HEK293 (cell line): ENCODE measurements around the gene GTPBP4.

ENCODE experiments used
- CTCF ChIA-PET: fragments of 350-600 bp; formaldehyde crosslinking; extraction: SDS; loops from one replicate; lab custom pipeline; 2021; ENCODE audit warnings: antibody characterized with exemption; lab: Yijun Ruan, JAX
- POLR2A ChIA-PET: fragments of 300-600 bp; formaldehyde crosslinking; extraction: SDS; loops from one replicate; lab custom pipeline; 2020; ENCODE audit warnings: antibody characterized with exemption, inconsistent platforms; lab: Yijun Ruan, JAX
- H3K27ac ChIP-seq: fragments of 200-500 bp; sonication (Bioruptor generic); 2 replicates; pipeline ENCODE4 v1.5.1; 2014; ENCODE audit warnings: low read depth, low read length, control low read depth, inconsistent platforms; ENCODE audit errors: extremely low read depth
- H3K36me3 ChIP-seq, 2 experiments: fragments of 200-500 bp in 1 of 2; sonication (Bioruptor generic) in 1 of 2; 1 replicate in 1 of 2; 2 replicates in 1 of 2; pipeline ENCODE4 v1.5.1; 2014 to 2017; ENCODE audit warnings: inconsistent platforms in 2 of 2, low read length in 2 of 2; ENCODE audit not compliant: control insufficient read depth in 2 of 2, insufficient read depth in 1 of 2
- H3K4me1 ChIP-seq: fragments of 200-500 bp; sonication (Bioruptor generic); 2 replicates; pipeline ENCODE4 v1.5.1; 2014; ENCODE audit warnings: mild to moderate bottlenecking, low read length, inconsistent platforms; ENCODE audit not compliant: control insufficient read depth, insufficient read depth
- H3K4me3 ChIP-seq: 2 replicates; pipeline ENCODE4 v1.5.1; 2011; ENCODE audit warnings: low read depth, mild to moderate bottlenecking, control low read depth, low read length, moderate library complexity
- H3K9me3 ChIP-seq: fragments of 200-500 bp; sonication (Bioruptor generic); 2 replicates; pipeline ENCODE4 v1.5.1; 2014; ENCODE audit warnings: low read depth, low read length, inconsistent platforms; ENCODE audit not compliant: control insufficient read depth, insufficient read depth
- BCL11A ChIP-seq: fragments of 450-650 bp; formaldehyde crosslinking; IDR thresholded peaks from 2 replicates; pipeline ENCODE4 v1.5.1; 2016; ENCODE audit warnings: low read depth, missing biosample characterization, missing genetic modification characterization
- BCL11B ChIP-seq: fragments of 450-650 bp; formaldehyde crosslinking; IDR thresholded peaks from 2 replicates; pipeline ENCODE4 v1.5.1; 2016; ENCODE audit warnings: low read depth, missing biosample characterization, missing genetic modification characterization
- FEZF1 ChIP-seq: fragments of 450-650 bp; formaldehyde crosslinking; IDR thresholded peaks from 2 replicates; pipeline ENCODE4 v1.5.1; 2016; ENCODE audit warnings: missing biosample characterization, missing genetic modification characterization
- GLIS1 ChIP-seq: fragments of 450-650 bp; formaldehyde crosslinking; IDR thresholded peaks from 2 replicates; pipeline ENCODE4 v1.5.1; 2016; ENCODE audit warnings: missing biosample characterization, missing genetic modification characterization
- HOXD13 ChIP-seq: sonication (generic); formaldehyde crosslinking; IDR thresholded peaks from 2 replicates; pipeline ENCODE4 v1.8.0; 2022; ENCODE audit warnings: missing genetic modification reagents, borderline replicate concordance
- KLF16 ChIP-seq: fragments of 450-650 bp; formaldehyde crosslinking; IDR thresholded peaks from 2 replicates; pipeline ENCODE4 v1.5.1; 2017; ENCODE audit warnings: missing biosample characterization, missing genetic modification characterization
- KLF7 ChIP-seq: fragments of 450-650 bp; formaldehyde crosslinking; IDR thresholded peaks from 2 replicates; pipeline ENCODE4 v1.5.1; 2016; ENCODE audit warnings: missing biosample characterization, missing genetic modification characterization, borderline replicate concordance
- OSR2 ChIP-seq: fragments of 450-650 bp; formaldehyde crosslinking; IDR thresholded peaks from 2 replicates; pipeline ENCODE4 v1.5.1; 2016; ENCODE audit warnings: missing biosample characterization, missing genetic modification characterization
- PRDM4 ChIP-seq: fragments of 450-650 bp; formaldehyde crosslinking; IDR thresholded peaks from 2 replicates; pipeline ENCODE4 v1.5.1; 2017; ENCODE audit warnings: missing biosample characterization, missing genetic modification characterization
- PRDM6 ChIP-seq: fragments of 450-650 bp; formaldehyde crosslinking; IDR thresholded peaks from 2 replicates; pipeline ENCODE4 v1.5.1; 2017; ENCODE audit warnings: missing biosample characterization, missing genetic modification characterization
- ZNF133 ChIP-seq: fragments of 450-650 bp; formaldehyde crosslinking; IDR thresholded peaks from 2 replicates; pipeline ENCODE4 v1.5.1; 2016; ENCODE audit warnings: missing biosample characterization, missing genetic modification characterization
- ZNF140 ChIP-seq: fragments of 450-650 bp; formaldehyde crosslinking; IDR thresholded peaks from 2 replicates; pipeline ENCODE4 v1.5.1; 2016; ENCODE audit warnings: missing biosample characterization, missing genetic modification characterization
- ZNF169 ChIP-seq: fragments of 450-650 bp; formaldehyde crosslinking; IDR thresholded peaks from 2 replicates; pipeline ENCODE4 v1.5.1; 2016; ENCODE audit warnings: missing biosample characterization, missing genetic modification characterization
- ZNF211 ChIP-seq: fragments of 450-650 bp; formaldehyde crosslinking; IDR thresholded peaks from 2 replicates; pipeline ENCODE4 v1.5.1; 2016; ENCODE audit warnings: low read depth, missing biosample characterization, missing genetic modification characterization
- ZNF239 ChIP-seq: fragments of 450-650 bp; formaldehyde crosslinking; IDR thresholded peaks from 2 replicates; pipeline ENCODE4 v1.5.1; 2016; ENCODE audit warnings: missing biosample characterization, missing genetic modification characterization
- ZNF311 ChIP-seq: fragments of 450-650 bp; formaldehyde crosslinking; IDR thresholded peaks from 2 replicates; pipeline ENCODE4 v1.5.1; 2017; ENCODE audit warnings: missing biosample characterization, missing genetic modification characterization, borderline replicate concordance
- ZNF350 ChIP-seq: fragments of 450-650 bp; formaldehyde crosslinking; IDR thresholded peaks from 2 replicates; pipeline ENCODE4 v1.5.0; 2017; ENCODE audit warnings: missing biosample characterization, mild to moderate bottlenecking, missing genetic modification characterization
- ZNF354C ChIP-seq: fragments of 450-650 bp; formaldehyde crosslinking; IDR thresholded peaks from 2 replicates; pipeline ENCODE4 v1.5.1; 2016; ENCODE audit warnings: missing biosample characterization, missing genetic modification characterization, low read depth, borderline replicate concordance
- ZNF488 ChIP-seq: fragments of 450-650 bp; formaldehyde crosslinking; IDR thresholded peaks from 2 replicates; pipeline ENCODE4 v1.5.1; 2016; ENCODE audit warnings: missing biosample characterization, missing genetic modification characterization
- ZNF530 ChIP-seq: fragments of 450-650 bp; formaldehyde crosslinking; IDR thresholded peaks from 2 replicates; pipeline ENCODE4 v1.5.1; 2016; ENCODE audit warnings: low read depth, missing biosample characterization, missing genetic modification characterization
- ZNF560 ChIP-seq: fragments of 450-650 bp; formaldehyde crosslinking; IDR thresholded peaks from 2 replicates; pipeline ENCODE4 v1.5.1; 2017; ENCODE audit warnings: missing biosample characterization, missing genetic modification characterization, borderline replicate concordance
- ZNF571 ChIP-seq: fragments of 450-650 bp; formaldehyde crosslinking; IDR thresholded peaks from 2 replicates; pipeline ENCODE4 v1.5.0; 2017; ENCODE audit warnings: missing biosample characterization, missing genetic modification characterization
- ZNF600 ChIP-seq: fragments of 450-650 bp; formaldehyde crosslinking; IDR thresholded peaks from 2 replicates; pipeline ENCODE4 v1.5.1; 2016; ENCODE audit warnings: missing biosample characterization, missing genetic modification characterization
- ZNF654 ChIP-seq: fragments of 450-650 bp; formaldehyde crosslinking; IDR thresholded peaks from 2 replicates; pipeline ENCODE4 v1.5.1; 2016; ENCODE audit warnings: low read depth, missing biosample characterization, missing genetic modification characterization
- ZNF658 ChIP-seq: fragments of 450-650 bp; formaldehyde crosslinking; IDR thresholded peaks from 2 replicates; pipeline ENCODE4; 2016; ENCODE audit warnings: missing biosample characterization, missing genetic modification characterization
- ZXDB ChIP-seq: fragments of 450-650 bp; formaldehyde crosslinking; IDR thresholded peaks from 2 replicates; pipeline ENCODE4 v1.5.1; 2016; ENCODE audit warnings: missing biosample characterization, missing genetic modification characterization

The GTPBP4 gene

GRCh38 chr10:992467-992866, 4.2 kb downstream of the GTPBP4 start (continued):
- no peak for TF ChIP-seq ZNF133 (tag by site-specific recombination)
- TF ChIP-seq FEZF1 (tag by site-specific recombination): no peak
- TF ChIP-seq HOXD13 (CRISPR knock-in tag): no peak
- no peak for TF ChIP-seq ZNF169 (tag by site-specific recombination)
- TF ChIP-seq ZXDB (tag by site-specific recombination): no peak
- TF ChIP-seq KLF16 (tag by site-specific recombination): no peak
- no peak for TF ChIP-seq BCL11A (tag by site-specific recombination)
- TF ChIP-seq ZNF571: no peak

GRCh38 chr10:992871-993270, 4.6 kb downstream of the GTPBP4 start:
- H3K4me1 ChIP-seq: peaks cover 2% of the 10 kb centered on the region; the same call in 1 of the 2 replicates
- no peaks in the 10 kb centered on the region for H3K9me3 ChIP-seq
- peaks cover 44 to 64% of the 10 kb centered on the region in 2 experiments for H3K36me3 ChIP-seq
- no peak for TF ChIP-seq PRDM6 (tag by site-specific recombination)
- TF ChIP-seq ZNF560 (tag by site-specific recombination): no peak
- no peak for TF ChIP-seq ZNF600 (tag by site-specific recombination)
- no peak for TF ChIP-seq ZNF571
- TF ChIP-seq ZNF658 (tag by site-specific recombination): no peak
- TF ChIP-seq ZNF239 (tag by site-specific recombination): no peak
- TF ChIP-seq OSR2 (tag by site-specific recombination): no peak
- no peak for TF ChIP-seq KLF7 (tag by site-specific recombination)
- TF ChIP-seq ZNF654: no peak
- no peak for TF ChIP-seq ZNF354C (tag by site-specific recombination)
- no peak for TF ChIP-seq BCL11B
- TF ChIP-seq ZNF530 (tag by site-specific recombination): no peak
- no peak for TF ChIP-seq ZNF350
- no peak for TF ChIP-seq ZNF488
- TF ChIP-seq ZNF140 (tag by site-specific recombination): no peak
- no peak for TF ChIP-seq PRDM4 (tag by site-specific recombination)
- TF ChIP-seq ZNF211 (tag by site-specific recombination): no peak
- TF ChIP-seq ZNF311 (tag by site-specific recombination): no peak
- TF ChIP-seq GLIS1 (tag by site-specific recombination): no peak
- TF ChIP-seq, all 188 proteins: peak for 0
- ChIA-PET CTCF (no interaction called here), POLR2A (no interaction called here)
- no peak overlapping the region for H3K27ac ChIP-seq
- no peak overlapping the region for H3K4me3 ChIP-seq
